Tibial nerve (tissue), 4 donors: ENCODE measurements around the gene MCF2L.

Experiments used
- CTCF ChIP-seq, 5 experiments: fragments of 200-600 bp in 3 of 5; fragments of 450-650 bp in 2 of 5; sonication (generic) in 3 of 5; IDR thresholded peaks; one replicate each; pipeline ENCODE4 v1.5.1; 2016 to 2019; ENCODE audit warnings: antibody characterized with exemption in 5 of 5, mild to moderate bottlenecking in 3 of 5, moderate library complexity in 2 of 5
- EP300 ChIP-seq, 2 donors: sonication (generic); formaldehyde crosslinking; IDR thresholded peaks; one replicate each; pipeline ENCODE4 v1.6.1; 2017; ENCODE audit warnings: antibody characterized with exemption in 2 of 2, mild to moderate bottlenecking in 1 of 2
- POLR2A ChIP-seq, 2 donors: fragments of 450-650 bp; IDR thresholded peaks; one replicate each; pipeline ENCODE4 v1.6.1; 2017; ENCODE audit warnings: antibody characterized with exemption in 2 of 2, mild to moderate bottlenecking in 2 of 2, moderate library complexity in 2 of 2

- TF ChIP-seq POLR2A (IDR thresholded peaks at IDR 0.05) (no peak), CTCF (IDR thresholded peaks at IDR 0.05) (no peak), EP300 (IDR thresholded peaks at IDR 0.05) (no peak)
Measured at GRCh38 chr13:113062691-113063090, 93.7 kb downstream of the MCF2L start.
